Measurements from ENCODE around the gene BBS7.
A peak's percentile ranks its signal among the peaks of the same experiment; 100 is the strongest.

Gene BBS7

DNA sequence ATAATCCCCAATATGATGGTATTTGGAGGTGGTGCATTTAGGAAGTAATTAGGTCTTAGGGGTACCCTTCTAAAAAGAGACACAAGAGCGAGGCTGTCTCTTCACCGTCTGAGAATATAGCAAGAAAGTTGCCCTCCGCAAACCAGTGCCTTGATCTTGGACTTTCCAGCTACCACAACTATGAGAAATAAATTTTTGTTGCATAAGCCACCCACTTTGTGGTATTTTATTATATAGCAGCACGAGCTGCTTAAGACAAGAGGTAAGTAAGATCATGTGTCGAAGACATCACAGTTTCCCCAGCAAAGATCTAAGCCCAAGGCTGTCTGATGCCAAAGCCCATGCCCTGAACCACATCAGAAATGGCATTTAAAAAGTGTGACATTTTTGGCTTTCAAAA lies 78.8 kb downstream of the BBS7 start:
- peak; percentile 69 for DNase-seq (ENCODE audit: low read depth, low spot score)

DNA sequence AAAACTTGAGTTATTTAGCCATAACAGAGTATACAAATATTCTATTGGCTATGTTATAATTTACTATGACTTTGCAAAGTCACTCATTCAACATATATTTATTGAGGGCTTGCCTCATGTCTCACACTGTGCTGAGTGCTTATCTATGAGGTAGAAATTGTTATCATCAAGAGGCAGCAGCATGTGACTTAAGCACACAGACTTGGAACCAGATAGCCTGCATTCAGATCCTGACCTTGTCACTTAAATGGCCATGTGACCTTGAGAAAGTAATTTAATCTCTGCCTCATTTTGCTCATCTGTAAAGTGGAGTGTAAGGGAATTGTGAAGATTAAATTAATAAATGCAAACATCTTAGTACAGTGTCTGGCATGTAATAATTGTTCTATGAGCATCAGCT lies 79.3 kb downstream of the BBS7 start:
- no peak for DNase-seq (ENCODE audit: low read depth, low spot score)

DNA sequence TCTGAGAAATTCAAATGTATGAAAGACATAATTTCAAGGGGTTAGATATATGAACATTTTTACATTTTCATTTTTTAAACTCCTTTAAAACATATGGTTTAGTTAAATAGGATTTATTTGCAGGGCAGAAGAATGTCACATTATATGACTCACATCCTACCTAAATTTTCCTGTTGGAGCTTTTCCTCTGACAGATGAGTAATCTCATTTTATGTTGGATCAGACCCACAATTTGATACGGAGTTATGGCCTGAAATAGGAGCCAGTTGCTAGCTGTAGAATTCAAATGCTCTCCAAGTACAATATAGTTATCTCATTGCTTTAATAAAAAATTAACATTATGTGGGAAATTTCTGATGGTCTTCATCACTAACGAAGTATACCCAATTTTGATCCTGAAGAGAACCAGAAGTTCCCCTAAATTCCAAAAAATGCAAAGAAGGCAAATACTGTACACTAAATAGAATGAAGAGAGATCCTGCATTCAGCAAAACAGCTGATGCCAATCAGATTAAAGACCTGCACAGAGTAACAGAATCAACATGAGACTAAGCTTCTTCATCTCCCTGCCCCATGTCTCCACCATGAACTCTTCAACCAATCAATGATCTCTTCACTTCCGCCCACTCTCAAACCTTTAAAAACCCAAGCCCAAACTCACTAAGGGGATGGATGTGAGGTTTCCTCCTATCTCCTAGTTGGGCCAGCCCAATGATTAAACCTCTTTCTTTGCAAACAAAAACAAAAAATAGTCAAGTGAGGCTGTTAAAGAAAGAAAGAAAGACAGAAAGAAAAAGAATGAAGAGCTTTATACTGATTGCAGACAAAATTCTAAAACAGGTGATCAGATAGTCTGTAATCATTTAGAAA lies 80.1 kb downstream of the BBS7 start:
- DNase-seq (ENCODE audit: low read depth, low spot score), result peak; percentile 52

DNA sequence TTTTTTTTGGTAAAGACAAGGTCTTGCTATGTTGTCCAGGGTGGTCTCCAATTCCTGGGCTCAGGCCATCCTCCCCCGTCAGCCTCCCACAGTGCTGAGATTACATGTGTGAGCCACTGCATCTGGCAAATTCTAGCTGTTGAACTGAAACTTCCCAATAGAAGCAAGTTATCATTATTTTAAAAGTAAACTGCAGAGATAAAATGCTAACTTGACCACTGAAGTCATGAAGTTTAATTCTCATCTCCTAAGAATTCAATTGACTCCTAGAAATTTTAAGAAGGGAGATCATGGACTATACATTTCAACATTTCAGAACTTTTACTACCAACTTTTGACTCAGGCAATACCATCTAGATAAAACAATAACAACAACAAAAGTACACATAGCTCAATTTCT lies 80.8 kb downstream of the BBS7 start:
- no peak for DNase-seq (ENCODE audit: low read depth, low spot score)

DNA sequence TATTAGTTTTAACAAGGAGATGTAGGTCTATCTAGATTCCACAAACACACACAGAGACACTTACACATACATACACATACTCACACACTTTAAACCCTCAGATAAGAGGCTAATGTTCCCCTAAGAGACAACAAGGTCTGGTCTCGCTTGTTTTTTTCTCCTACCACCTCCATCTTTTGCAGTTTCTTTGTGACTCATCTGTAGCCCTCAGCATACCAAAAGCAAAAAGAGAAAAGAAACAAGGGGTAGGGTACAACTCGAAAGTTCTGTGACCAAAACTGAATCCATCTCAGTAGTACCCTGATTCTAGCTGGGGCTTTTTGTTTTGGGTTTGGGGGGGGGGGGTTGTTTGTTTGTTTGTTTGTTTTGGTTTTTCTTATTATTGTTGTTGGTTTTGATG lies 81.4 kb downstream of the BBS7 start:
- DNase-seq (ENCODE audit: low read depth, low spot score), result no peak

DNA sequence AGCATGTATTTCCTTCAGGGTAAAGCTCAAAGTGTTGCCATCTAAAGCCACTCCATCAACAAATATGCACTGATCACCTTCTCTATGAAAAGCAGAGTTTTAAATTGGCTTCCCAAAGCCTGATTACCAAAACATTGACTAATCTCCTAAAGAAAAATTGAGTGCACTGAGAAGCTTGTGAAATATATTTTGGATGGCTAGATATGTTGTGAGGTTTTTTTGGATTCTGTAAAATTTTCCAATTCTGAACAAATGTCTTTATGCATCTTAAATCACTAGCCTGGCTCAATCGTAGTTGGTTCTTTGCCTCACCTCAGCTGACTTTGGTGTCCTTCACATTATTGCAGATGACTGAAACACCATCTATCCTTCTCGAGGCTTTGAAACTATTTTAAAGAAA lies 84.1 kb downstream of the BBS7 start:
- no peak for DNase-seq (ENCODE audit: low read depth, low spot score)

DNA sequence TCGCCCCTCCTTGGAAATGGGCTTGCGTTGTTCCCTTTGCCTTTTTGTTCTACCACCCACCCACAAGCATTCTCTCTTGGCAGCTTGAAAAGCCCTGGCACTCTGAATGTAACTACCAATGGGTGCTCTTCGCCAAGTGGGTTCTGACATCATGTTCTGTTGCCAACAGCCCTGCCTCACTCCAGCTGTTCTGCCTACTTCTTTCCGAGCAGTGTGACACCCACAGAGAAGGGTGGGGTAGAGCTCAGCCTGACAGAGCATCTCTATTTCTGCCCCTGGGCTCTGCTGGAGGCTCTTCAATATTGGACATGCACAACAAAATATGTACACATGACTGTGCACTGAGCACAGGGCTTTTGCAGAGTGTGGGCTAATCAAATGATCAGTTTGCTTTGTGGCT lies 84.8 kb downstream of the BBS7 start:
- DNase-seq (ENCODE audit: low read depth, low spot score), result peak; percentile 72

DNA sequence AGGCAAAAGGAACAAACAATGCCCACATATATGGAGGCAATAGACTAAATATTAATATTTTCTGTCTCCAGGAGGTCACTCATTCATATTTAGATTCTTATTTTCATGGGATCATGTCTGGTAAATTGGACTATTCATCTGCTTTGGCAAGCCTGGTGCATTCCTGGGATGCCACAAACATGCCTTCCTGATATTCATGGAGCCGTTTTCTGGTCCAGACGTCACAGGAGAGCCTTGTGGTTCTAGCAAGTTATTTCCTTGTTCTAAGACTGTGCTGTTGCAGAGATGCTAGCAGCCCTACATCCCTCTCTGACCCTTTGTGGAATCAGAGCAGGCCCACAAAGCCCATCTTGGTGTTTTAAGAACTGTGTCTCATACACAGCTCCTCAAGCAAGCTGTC lies 85.3 kb downstream of the BBS7 start:
- DNase-seq (ENCODE audit: low read depth, low spot score), result peak; percentile 95

DNA sequence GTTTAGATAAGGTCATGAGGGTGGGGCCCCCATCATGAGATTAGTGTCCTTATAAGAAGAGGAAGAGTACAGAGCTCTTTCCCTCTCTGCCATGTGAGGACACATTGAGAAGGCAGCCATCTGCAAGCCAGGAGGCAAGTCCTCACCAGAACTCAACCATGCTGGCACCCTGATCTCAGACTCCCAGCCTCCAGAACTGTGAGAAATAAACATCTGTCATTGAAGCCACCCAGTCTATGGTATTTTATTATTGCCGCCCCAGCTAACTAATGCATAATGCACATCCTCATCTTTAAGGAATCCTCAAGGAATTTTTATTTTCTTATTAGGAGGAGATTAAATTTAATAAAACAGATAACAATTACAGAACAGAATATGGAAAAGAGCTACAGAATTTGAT lies 85.9 kb downstream of the BBS7 start:
- no peak for DNase-seq (ENCODE audit: low read depth, low spot score)

DNA sequence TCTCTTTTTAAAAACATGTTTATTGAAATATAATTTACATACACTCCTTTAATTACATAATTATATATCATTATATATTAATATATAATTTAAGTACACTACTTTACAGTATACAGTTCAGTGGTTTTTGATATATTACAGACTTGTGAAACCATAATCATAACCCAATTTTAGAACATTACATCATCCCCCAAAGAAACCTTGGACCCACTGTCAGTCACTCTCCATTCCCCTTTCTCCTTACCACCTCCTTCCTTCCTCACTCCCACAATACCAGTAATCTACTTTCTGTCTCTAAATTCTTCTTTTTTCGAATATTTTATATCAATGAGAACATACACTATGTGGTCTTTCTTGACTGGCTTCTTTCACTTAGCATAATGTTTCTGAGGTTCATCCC lies 87.1 kb downstream of the BBS7 start:
- DNase-seq (ENCODE audit: low read depth, low spot score), result no peak

DNA sequence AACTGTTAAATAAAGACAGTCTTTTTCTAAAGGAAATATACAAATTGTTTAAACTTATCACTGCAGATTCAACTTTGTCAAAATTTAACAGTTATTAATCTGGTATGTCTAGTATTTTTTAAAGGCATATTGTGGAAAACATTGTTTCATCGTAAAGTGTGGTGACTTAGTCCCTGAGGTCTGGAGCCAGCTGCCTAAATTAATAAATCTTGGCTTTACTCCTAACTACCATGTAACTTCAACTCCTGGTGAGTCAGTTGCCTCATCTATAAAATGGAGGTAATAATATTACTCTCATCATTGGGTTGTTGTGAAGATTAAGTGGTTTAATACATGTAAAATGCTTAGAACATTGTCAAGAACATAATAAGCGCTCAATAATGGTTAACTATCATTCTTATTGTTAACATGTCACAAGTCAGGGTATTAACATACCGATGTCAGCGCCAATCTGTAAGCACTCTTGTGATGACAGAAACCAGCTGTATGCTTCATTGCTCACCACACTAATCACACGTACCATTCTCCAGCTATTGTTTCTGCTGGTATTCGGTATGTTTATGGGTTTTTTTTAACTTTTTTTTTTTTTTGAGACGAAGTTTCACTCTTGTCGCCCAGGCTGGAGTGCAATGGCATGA lies 91.2 kb downstream of the BBS7 start:
- no peak for DNase-seq (ENCODE audit: low read depth, low spot score)

DNA sequence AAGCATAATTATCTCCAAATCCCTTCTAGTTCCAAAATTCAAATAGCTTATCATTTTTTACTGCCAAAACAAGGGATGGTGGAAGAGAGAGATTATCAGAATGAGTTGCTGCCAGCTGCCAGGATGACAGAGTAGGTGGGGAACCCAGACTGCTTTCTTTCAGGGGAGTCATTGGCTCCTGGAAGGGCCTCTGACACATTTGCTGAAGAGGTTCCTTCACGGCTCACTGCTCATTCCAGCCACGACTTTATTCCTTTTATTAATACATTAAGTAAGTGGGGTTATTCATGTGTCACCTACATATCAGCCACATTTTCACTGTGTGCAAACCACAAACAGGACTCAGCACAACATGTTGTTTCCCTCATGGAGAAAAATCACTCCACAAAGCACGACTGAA lies 92.6 kb downstream of the BBS7 start:
- peak; percentile 61 for DNase-seq (ENCODE audit: low read depth, low spot score)

DNA sequence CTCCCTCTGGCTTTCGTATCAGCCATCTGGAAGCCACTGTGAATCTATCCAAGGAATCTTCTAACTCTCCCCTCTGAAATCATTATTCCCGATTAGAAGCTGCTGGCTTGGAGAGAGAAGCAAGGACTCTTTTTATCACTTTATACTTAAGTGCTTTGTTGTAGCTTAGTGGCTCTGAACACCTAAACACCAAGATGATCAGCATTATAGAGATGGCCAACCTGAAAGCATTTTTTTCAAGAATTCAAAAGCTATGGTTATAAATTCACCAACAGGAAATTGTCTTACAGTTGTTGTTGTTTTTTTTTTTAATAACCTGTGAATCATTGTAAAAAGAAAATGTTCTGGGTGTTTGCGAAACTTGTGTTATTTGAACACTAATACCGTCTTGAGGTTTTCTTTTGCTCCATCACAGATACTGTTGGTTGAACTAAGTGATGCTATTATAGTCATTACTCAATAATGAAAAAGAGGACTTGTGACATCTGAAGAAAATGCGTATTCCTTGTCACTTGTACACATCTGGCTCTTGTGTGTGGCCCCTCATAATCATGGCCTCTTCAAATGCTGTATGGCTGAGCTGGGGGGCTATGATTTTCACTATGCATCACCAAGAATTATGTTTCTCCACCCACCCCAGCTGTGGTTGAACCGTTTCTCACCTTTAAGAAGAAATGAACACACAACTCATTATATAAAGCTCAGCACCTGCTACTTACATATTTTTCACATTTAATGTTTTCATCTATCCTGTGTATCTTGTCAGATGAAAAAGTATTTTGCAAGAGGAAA lies 93.5 kb downstream of the BBS7 start:
- no peak for DNase-seq (ENCODE audit: low read depth, low spot score)
